Right lobe of liver (tissue), 6 donors: Measurements from ENCODE around the gene ZNF37A. TPM values are rescaled to one million over a fixed set of nuclear protein-coding genes. Genes with fewer than 3 reads are reported as not detected.
A peak's percentile ranks its signal among the peaks of the same experiment; 100 is the strongest.
"Not testable (repeated sequence)": the region's sequence is repeated elsewhere in the genome, so short reads cannot be mapped to it uniquely, and the experiment has no call there.

ENCODE experiments used
- ATAC-seq, 4 donors: fragments of 200-7000 bp; cut with Tn5 transposase; one replicate each; pipeline ENCODE4 v1.9.1; 2020; ENCODE audit warnings: mild to moderate bottlenecking in 4 of 4, moderate library complexity in 4 of 4
- DNase-seq, 3 donors: peaks; one replicate each; pipeline ENCODE4 v3.0.0-alpha.2; 2020
- H3K27ac ChIP-seq, 3 donors: fragments of 200-600 bp; one replicate each; pipeline ENCODE4 v1.8.0; 2022
- H3K27me3 ChIP-seq, 2 donors: fragments of 200-600 bp; one replicate each; pipeline ENCODE4 v1.8.0; 2022
- H3K36me3 ChIP-seq, 4 donors: fragments of 200-600 bp; sonication (generic) in 1 of 4; one replicate each; pipeline versions ENCODE4 v1.5.1 to v1.8.0; 2017 to 2022; ENCODE audit warnings: control low read depth in 1 of 4
- H3K4me1 ChIP-seq, 4 donors: fragments of 200-600 bp; sonication (generic) in 1 of 4; one replicate each; pipeline versions ENCODE4 v1.5.1 to v1.8.0; 2017 to 2022; ENCODE audit warnings: control low read depth in 1 of 4
- H3K4me3 ChIP-seq, 3 donors: fragments of 200-600 bp; one replicate each; pipeline ENCODE4 v1.8.0; 2022
- H3K9me3 ChIP-seq, 4 donors: fragments of 200-600 bp; sonication (generic) in 1 of 4; one replicate each; pipeline versions ENCODE4 v1.5.1 to v1.8.0; 2017 to 2022; ENCODE audit warnings: control low read depth in 1 of 4
- CTCF ChIP-seq, 4 donors: fragments of 200-600 bp in 3 of 4; fragments of 450-650 bp in 1 of 4; IDR thresholded peaks; one replicate each; pipeline versions ENCODE4 v1.5.1 to v1.8.0; 2016 to 2022; ENCODE audit warnings: antibody characterized with exemption in 4 of 4, mild to moderate bottlenecking in 2 of 4
- POLR2A ChIP-seq: fragments of 450-650 bp; IDR thresholded peaks from one replicate; pipeline ENCODE4 v1.6.1; 2017; ENCODE audit warnings: antibody characterized with exemption, mild to moderate bottlenecking
- WGBS: methylation state at CpG from one replicate; pipeline ENCODE4 v1.1.6; 2018; ENCODE audit warnings: low coverage, low lambda C conversion rate; ENCODE audit not compliant: insufficient coverage; ENCODE audit errors: missing lambda C conversion rate; 5-methylcytosine and 5-hydroxymethylcytosine counted together
- intact Hi-C, 2 donors: fragments of 100-400 bp; cut with DNase I; formaldehyde crosslinking; loops; one replicate each; pipeline versions ENCODE4 v1.11.2 to v1.14.1; 2022
- total RNA-seq, 6 experiments: library from RNA; depleted of rRNA in 2 of 6; stranded (reverse); fragments of >200 nt in 2 of 6; fragmentation: NEBNext Ultra II Directional in 3 of 6; extraction: Animal tissue kit (Norgen Biotek cat#: 25700) in 3 of 6; gene quantifications; one replicate each; pipeline versions ENCODE4 v1.1.0 to v1.2.4, GENCODE V29; 2016 to 2023
- donor health status: DM: no; HTN: yes; CAD: no.
- donor health status: DM: no; HTN: no; CAD: no.
- donor health status: DM: no; HTN: no; CAD: no.
- donor health status: DM: no; HTN: yes; CAD: no.
- donor health status: DM: no; HTN: yes; CAD: no.

Gene ZNF37A
- total RNA-seq, 6 experiments from 2014 or later = 5.5 to 7.9 (median 6.4) TPM

GRCh38 chr10:38054361-38054797, 39.8 kb upstream of the ZNF37A start:
- DNase-seq = no peak
- Histone ChIP-seq H3K36me3 (peaks cover 0 to 46% (median 11%) of the 10 kb centered on the region in 4 donors), H3K27ac (no peak overlapping the region), H3K27me3 (no peaks in the 10 kb centered on the region), H3K4me3 (no peak overlapping the region), H3K4me1 (no peaks in the 10 kb centered on the region), H3K9me3 (peaks cover 0 to 49% (median 18%) of the 10 kb centered on the region in 4 donors)
- ATAC-seq = no peak
- no peak for TF ChIP-seq POLR2A
- intact Hi-C loops = no loop called here

- H3K36me3 ChIP-seq = peaks cover 0 to 46% (median 11%) of the 10 kb centered on the region in 4 donors
These were observed 38.8 kb upstream of the ZNF37A start for GRCh38 chr10:38055274-38055894.

GRCh38 chr10:38069663-38070062, 24.5 kb upstream of the ZNF37A start:
- H3K27me3 ChIP-seq, H3K36me3 ChIP-seq, H3K4me1 ChIP-seq, H3K27ac ChIP-seq, intact Hi-C loops, DNase-seq, ATAC-seq, H3K4me3 ChIP-seq, H3K9me3 ChIP-seq: not testable (repeated sequence)
- WGBS = 60% methylated on average over 1 of the region's 1 CpG

More at GRCh38 chr10:38055274-38055894, 38.8 kb upstream of the ZNF37A start:
- H3K4me1 ChIP-seq, H3K27me3 ChIP-seq, intact Hi-C loops, H3K4me3 ChIP-seq, ATAC-seq, DNase-seq, H3K27ac ChIP-seq: not testable (repeated sequence)
- peaks cover 0 to 49% (median 18%) of the 10 kb centered on the region in 4 donors for H3K9me3 ChIP-seq
- 98% methylated on average over 4 of the region's 5 CpGs for WGBS

GRCh38 chr10:38070501-38070900, 23.6 kb upstream of the ZNF37A start:
- Histone ChIP-seq H3K9me3 (no peaks in the 10 kb centered on the region), H3K27me3 (no peaks in the 10 kb centered on the region), H3K4me1 (no peaks in the 10 kb centered on the region), H3K27ac (no peak overlapping the region), H3K4me3 (no peak overlapping the region), H3K36me3 (no peaks in the 10 kb centered on the region)
- TF ChIP-seq CTCF (IDR thresholded peaks at IDR 0.05) = no peak
- TF ChIP-seq POLR2A = no peak
- DNase-seq = no peak
- 81% methylated on average over 6 of the region's 8 CpGs for WGBS
- intact Hi-C loops = no loop called here
- no peak for ATAC-seq

- ATAC-seq = no peak
- no peaks in the 10 kb centered on the region for H3K9me3 ChIP-seq
- no peak for DNase-seq
These were observed 21.6 kb upstream of the ZNF37A start for GRCh38 chr10:38072552-38072951.

GRCh38 chr10:38076687-38077086, 17.4 kb upstream of the ZNF37A start:
- WGBS = 56% methylated on average over 1 of the region's 2 CpGs
- Histone ChIP-seq H3K4me3 (no peak overlapping the region), H3K27me3 (no peaks in the 10 kb centered on the region), H3K36me3 (no peaks in the 10 kb centered on the region), H3K9me3 (no peaks in the 10 kb centered on the region), H3K27ac (no peak overlapping the region), H3K4me1 (no peaks in the 10 kb centered on the region)
- no peak for DNase-seq
- intact Hi-C loops = no loop called here
- TF ChIP-seq CTCF (IDR thresholded peaks at IDR 0.05) (no peak), POLR2A (no peak)
- no peak for ATAC-seq

More at GRCh38 chr10:38072552-38072951, 21.6 kb upstream of the ZNF37A start:
- H3K4me3 ChIP-seq = no peak overlapping the region
- H3K36me3 ChIP-seq = no peaks in the 10 kb centered on the region
- H3K27ac ChIP-seq = no peak overlapping the region
- no peaks in the 10 kb centered on the region for H3K4me1 ChIP-seq
- no peaks in the 10 kb centered on the region for H3K27me3 ChIP-seq
- TF ChIP-seq CTCF (IDR thresholded peaks at IDR 0.05) = no peak
- TF ChIP-seq POLR2A = no peak
- intact Hi-C loops = no loop called here

GRCh38 chr10:38093318-38093717, 819 bp upstream of the ZNF37A start:
- not testable (repeated sequence) for ATAC-seq, H3K27me3 ChIP-seq, H3K4me1 ChIP-seq, H3K27ac ChIP-seq, DNase-seq, H3K9me3 ChIP-seq
- H3K4me3 ChIP-seq = peak overlapping the region in 2 of 3 donors; percentile 76 to 80
- intact Hi-C loops = loop anchor here in 1 of 2 donors (5.0 kb wide), 1 partner anchor 116 kb away; the partner anchor contains the start of gene ZNF25
- WGBS = 92% methylated on average over 10 of the region's 15 CpGs
- peaks cover 0 to 17% (median 3%) of the 10 kb centered on the region in 4 donors for H3K36me3 ChIP-seq
